Testis (tissue), 5 donors: ENCODE results near the gene PLGRKT. TPM values are rescaled to one million over a fixed set of nuclear protein-coding genes. Genes with fewer than 3 reads are reported as not detected.

Source experiments
- DNase-seq: peaks from one replicate; pipeline ENCODE4 v3.0.0-alpha.2; 2019
- H3K27ac ChIP-seq, 2 donors: fragments of 200-600 bp; sonication (generic); one replicate each; pipeline ENCODE4 v1.5.1; 2019
- H3K27me3 ChIP-seq: fragments of 200-600 bp; sonication (generic); one replicate; pipeline ENCODE4 v1.5.1; 2019
- H3K36me3 ChIP-seq: fragments of 200-600 bp; sonication (generic); one replicate; pipeline ENCODE4 v1.5.1; 2017; ENCODE audit warnings: low read depth; ENCODE audit errors: missing control alignments
- H3K4me1 ChIP-seq: fragments of 200-600 bp; sonication (generic); one replicate; pipeline ENCODE4 v1.5.1; 2019
- H3K4me3 ChIP-seq, 2 donors: fragments of 200-600 bp; sonication (generic); one replicate each; pipeline ENCODE4 v1.5.1; 2017 to 2019
- H3K9me3 ChIP-seq: fragments of 200-600 bp; sonication (generic); one replicate; pipeline ENCODE4 v1.5.1; 2017
- CTCF ChIP-seq, 3 experiments: fragments of 450-650 bp in 2 of 3; fragments of 200-600 bp in 1 of 3; sonication (generic) in 1 of 3; IDR thresholded peaks; one replicate each; pipeline ENCODE4 v1.5.1; 2016 to 2019; ENCODE audit warnings: antibody characterized with exemption in 3 of 3, mild to moderate bottlenecking in 2 of 3, moderate library complexity in 1 of 3
- POLR2A ChIP-seq: fragments of 450-650 bp; IDR thresholded peaks from one replicate; pipeline ENCODE4 v1.6.1; 2017; ENCODE audit warnings: antibody characterized with exemption, mild to moderate bottlenecking, moderate library complexity
- WGBS, 2 donors: methylation state at CpG; one replicate each; pipeline ENCODE4 v1.1.5; 2018; 5-methylcytosine and 5-hydroxymethylcytosine counted together
- intact Hi-C: fragments of 100-400 bp; cut with DNase I; formaldehyde crosslinking; loops from one replicate; pipeline ENCODE4 v1.15.1; 2023; ENCODE audit warnings: low total_unique reads
- long read RNA-seq, 2 donors: transcript quantifications; one replicate each; lab custom pipeline, GENCODE V29; 2026
- polyA plus RNA-seq: library from polyadenylated mRNA; stranded (reverse); fragments of 350-450 nt; fragmentation: Illumina TruSeq; extraction: RNeasy Lipid Tissue Mini Kit (QIAGEN cat#74804); gene quantifications from one replicate; pipeline ENCODE4 v1.2.3, GENCODE V29; 2014; ENCODE audit warnings: low read depth, low replicate concordance; ENCODE audit not compliant: insufficient read depth
- total RNA-seq, 2 donors: library from RNA; depleted of rRNA; stranded (reverse); fragments of >200 nt; gene quantifications; one replicate each; pipeline ENCODE4 v1.2.3, GENCODE V29; 2016

PLGRKT gene, protein sequence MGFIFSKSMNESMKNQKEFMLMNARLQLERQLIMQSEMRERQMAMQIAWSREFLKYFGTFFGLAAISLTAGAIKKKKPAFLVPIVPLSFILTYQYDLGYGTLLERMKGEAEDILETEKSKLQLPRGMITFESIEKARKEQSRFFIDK
- total RNA-seq (1 to 10 TPM; 7.5 to 9.5 TPM), polyA plus RNA-seq (13.4 TPM)
- long read RNA-seq, donor 1, transcript PLGRKT-201 (6 exons, 932 nt): major isoform, 16 of 16 reads
- long read RNA-seq, donor 1, partial matches to known transcripts: 0 of 16 reads
- long read RNA-seq, donor 1, other reads (novel, unspliced or antisense): 0 of 16 reads
- long read RNA-seq, donor 2, transcript PLGRKT-201 (6 exons, 932 nt): major isoform, 13 of 13 reads
- long read RNA-seq, donor 2, partial matches to known transcripts: 0 of 13 reads
- long read RNA-seq, donor 2, other reads (novel, unspliced or antisense): 0 of 13 reads

DNA sequence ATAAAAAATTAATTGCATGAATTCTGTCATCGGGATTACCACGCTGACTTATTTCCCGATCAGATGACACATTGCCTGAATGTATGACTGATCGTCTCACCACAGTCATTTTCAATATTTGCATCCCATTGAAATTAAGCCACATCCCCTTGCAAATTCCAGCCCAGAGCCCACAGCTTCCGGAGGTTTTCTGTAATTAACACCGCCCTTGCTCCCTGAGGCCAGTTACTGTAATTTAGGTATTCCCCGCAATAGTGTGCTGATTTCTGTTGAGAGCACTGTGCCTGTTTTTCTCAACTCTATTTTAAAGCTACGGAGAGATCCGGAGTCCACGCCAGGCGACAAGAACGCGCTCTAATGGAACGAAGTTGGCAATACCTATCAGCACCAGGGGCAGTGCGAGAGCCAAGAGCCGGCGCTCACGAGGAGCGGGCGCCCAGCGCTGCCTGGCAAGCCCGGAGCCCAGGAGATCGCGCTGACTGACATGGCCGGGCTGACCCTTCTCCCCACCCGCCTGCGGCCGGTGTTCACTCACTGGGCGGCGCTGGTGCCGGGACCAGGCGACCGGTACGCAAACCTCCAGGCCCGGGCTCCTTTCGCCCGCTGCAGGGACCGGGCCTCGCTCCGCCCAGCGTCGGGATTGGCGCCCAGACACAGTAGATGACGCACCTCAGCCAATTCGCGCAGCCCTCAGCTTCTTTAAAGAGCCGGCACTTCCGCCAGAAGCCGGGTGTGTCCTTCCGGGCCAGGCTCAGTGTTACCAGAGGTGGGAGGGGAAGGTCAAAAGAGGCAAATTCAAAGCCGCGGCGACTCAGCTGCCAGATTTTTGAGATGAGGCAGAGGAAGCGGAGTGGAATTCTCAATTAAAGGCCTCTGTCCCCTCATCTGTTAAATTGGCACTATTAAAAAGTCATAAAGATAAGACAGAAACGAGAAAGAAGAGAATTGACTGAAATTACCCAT, at the start of gene PLGRKT:
PLGRKT (minus strand) TSS at position 672 of the 963 bp plus-strand sequence. CDS start 5,948 bp downstream, outside the sequence.
- Histone ChIP-seq H3K4me3 (peak within 1 kb of the TSS; percentile 66 to 77), H3K27ac (peak within 1 kb of the TSS; percentile 73 to 89), H3K9me3 (no peaks in the 10 kb centered on the region), H3K4me1 (peaks cover 8% of the 10 kb centered on the region), H3K27me3 (no peaks in the 10 kb centered on the region), H3K36me3 (no peaks in the 10 kb centered on the region)
- TF ChIP-seq POLR2A (no peak), CTCF (IDR thresholded peaks at IDR 0.05) (peak in 1 of 3 experiments; percentile 11)
- peak; percentile 98 for DNase-seq
- intact Hi-C loops: no loop called here
- WGBS, 2 donors: 0 to 1% methylated on average over 43 to 45 of the region's 55 CpGs

DNA sequence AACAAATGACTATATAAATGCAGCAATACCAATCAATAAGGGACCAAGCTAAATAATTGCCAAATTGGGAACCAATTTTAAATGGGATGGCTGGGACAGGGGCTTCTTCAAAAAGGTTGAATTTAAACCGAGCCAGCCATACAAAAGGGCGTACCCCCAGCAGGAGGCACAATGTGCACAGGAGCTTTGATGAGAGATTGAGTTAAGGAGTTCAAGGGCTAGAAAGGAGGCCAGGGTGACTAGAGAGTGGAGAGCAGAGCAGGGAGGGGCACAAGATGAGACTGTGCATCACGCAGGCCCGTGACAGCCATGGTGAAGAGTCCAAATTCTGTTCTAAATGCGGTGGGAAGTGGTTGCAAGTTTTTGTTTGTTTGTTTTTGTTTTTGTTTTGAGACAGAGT, 49.3 kb upstream of the PLGRKT start:
- no peaks in the 10 kb centered on the region for H3K27me3 ChIP-seq
- no peak for TF ChIP-seq POLR2A
- TF ChIP-seq CTCF (IDR thresholded peaks at IDR 0.05): no peak
- intact Hi-C loops: no loop called here
- DNase-seq: no peak
- H3K9me3 ChIP-seq: no peaks in the 10 kb centered on the region
- no peak overlapping the region for H3K27ac ChIP-seq
- H3K4me1 ChIP-seq: no peaks in the 10 kb centered on the region
- no peak overlapping the region for H3K4me3 ChIP-seq
- H3K36me3 ChIP-seq: no peaks in the 10 kb centered on the region
- 90 to 95% methylated on average over 5 of the region's 5 CpGs for WGBS, 2 donors

GRCh38 chr9:5485378-5486085, 47.8 kb upstream of the PLGRKT start:
- 93 to 97% methylated on average over 5 of the region's 5 CpGs for WGBS, 2 donors
- intact Hi-C loops: no loop called here
- Histone ChIP-seq H3K4me3 (no peak overlapping the region), H3K4me1 (no peaks in the 10 kb centered on the region), H3K9me3 (no peaks in the 10 kb centered on the region), H3K36me3 (no peaks in the 10 kb centered on the region), H3K27me3 (no peaks in the 10 kb centered on the region), H3K27ac (no peak overlapping the region)
- TF ChIP-seq POLR2A (no peak), CTCF (IDR thresholded peaks at IDR 0.05) (no peak)
- DNase-seq: no peak

DNA sequence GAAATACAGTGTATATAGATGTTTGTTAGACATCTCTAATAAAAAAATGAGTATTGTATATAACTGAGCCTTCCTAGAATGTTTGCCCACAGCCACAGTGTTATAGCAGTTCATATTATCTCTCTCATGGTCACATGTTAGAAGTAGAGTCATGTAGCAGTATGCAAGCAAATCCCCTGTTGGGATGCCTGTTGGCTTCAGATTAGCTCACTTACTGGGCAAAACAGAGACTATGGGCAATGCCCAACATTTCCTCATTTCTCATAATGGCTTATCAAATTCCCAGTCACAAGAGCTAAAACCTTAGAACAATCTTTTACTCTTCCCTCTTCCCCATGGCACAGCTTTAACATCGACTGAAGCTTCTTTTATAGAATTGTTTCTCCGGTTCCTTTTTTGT, 45.6 kb upstream of the PLGRKT start:
- TF ChIP-seq CTCF (IDR thresholded peaks at IDR 0.05): no peak
- TF ChIP-seq POLR2A: no peak
- DNase-seq: no peak
- Histone ChIP-seq H3K27me3 (no peaks in the 10 kb centered on the region), H3K4me3 (no peak overlapping the region), H3K4me1 (no peaks in the 10 kb centered on the region), H3K36me3 (no peaks in the 10 kb centered on the region), H3K27ac (no peak overlapping the region), H3K9me3 (no peaks in the 10 kb centered on the region)
- WGBS, 2 donors: 93 to 94% methylated on average over 2 of the region's 2 CpGs
- intact Hi-C loops: no loop called here
